ENCODE measurements around the gene SERPINB1. TPM values are rescaled to one million over a fixed set of nuclear protein-coding genes. Genes with fewer than 3 reads are reported as not detected.
A peak's percentile ranks its signal among the peaks of the same experiment; 100 is the strongest.

Gene SERPINB1
- total RNA-seq, 1 experiment from 2014 or later, result 133 TPM

DNA sequence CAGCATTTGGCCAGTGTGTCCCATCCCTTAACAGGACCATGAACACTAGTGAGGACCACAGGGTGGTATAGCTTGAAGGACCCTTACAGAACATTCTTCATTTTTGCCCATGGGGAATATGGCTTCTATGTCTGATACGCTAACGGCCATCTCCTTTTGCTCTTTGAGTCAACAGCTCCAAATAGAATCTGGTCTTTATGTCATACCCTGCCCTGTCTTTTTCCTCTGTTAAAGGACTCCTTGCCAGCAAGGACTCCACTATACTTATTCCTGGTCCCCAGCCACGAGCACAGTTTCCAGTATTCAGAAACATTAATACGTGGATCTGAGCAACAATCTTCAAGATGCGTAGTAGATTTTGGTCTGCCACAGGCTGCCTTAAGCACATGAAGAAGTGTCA lies 22.5 kb downstream of the SERPINB1 start:
- Histone ChIP-seq H3K9me3 (ENCODE audit: low read length) (peaks cover 15% of the 10 kb centered on the region), H3K79me2 (ENCODE audit: low read length) (peaks cover 5% of the 10 kb centered on the region; the same call in 1 of the 2 replicates), H3K4me3 (ENCODE audit: low read length) (peak overlapping the region; percentile 56; the same call in 1 of the 2 replicates), H3K27ac (ENCODE audit: low read length) (peak overlapping the region; percentile 99), H3K9ac (ENCODE audit: low read length) (peak overlapping the region; percentile 87), H3K9me2 (replicated peaks; ENCODE audit: low read length) (no peaks in the 10 kb centered on the region), H3K4me1 (ENCODE audit: insufficient read depth, low read length) (peaks cover 67% of the 10 kb centered on the region), H4K20me1 (ENCODE audit: low read length) (no peaks in the 10 kb centered on the region), H2AFZ (ENCODE audit: low read length) (no peak overlapping the region), H3K36me3 (ENCODE audit: low read depth, low read length) (peaks cover 9% of the 10 kb centered on the region; the same call in 1 of the 2 replicates), H3F3A (ENCODE audit: low read length, unreplicated experiment) (peaks cover 34% of the 10 kb centered on the region), H3K4me2 (ENCODE audit: low read length) (peak overlapping the region; percentile 90), H3K27me3 (ENCODE audit: low read length) (no peaks in the 10 kb centered on the region)
- DNase-seq (no peak), ATAC-seq (no peak)
- POLR2A ChIA-PET (ENCODE audit: unreplicated experiment), result interaction anchor here (0.5 to 1.9 kb wide), 4 partner anchors 20 to 170 kb away, joined by 3 to 25 read pairs (median 15); partner anchors contain the start of gene SERPINB1
- no peak for TF ChIP-seq EZH2 (IDR thresholded peaks at IDR 0.05; ENCODE audit: low read length, unreplicated experiment)
- TF ChIP-seq, protein P1, sequence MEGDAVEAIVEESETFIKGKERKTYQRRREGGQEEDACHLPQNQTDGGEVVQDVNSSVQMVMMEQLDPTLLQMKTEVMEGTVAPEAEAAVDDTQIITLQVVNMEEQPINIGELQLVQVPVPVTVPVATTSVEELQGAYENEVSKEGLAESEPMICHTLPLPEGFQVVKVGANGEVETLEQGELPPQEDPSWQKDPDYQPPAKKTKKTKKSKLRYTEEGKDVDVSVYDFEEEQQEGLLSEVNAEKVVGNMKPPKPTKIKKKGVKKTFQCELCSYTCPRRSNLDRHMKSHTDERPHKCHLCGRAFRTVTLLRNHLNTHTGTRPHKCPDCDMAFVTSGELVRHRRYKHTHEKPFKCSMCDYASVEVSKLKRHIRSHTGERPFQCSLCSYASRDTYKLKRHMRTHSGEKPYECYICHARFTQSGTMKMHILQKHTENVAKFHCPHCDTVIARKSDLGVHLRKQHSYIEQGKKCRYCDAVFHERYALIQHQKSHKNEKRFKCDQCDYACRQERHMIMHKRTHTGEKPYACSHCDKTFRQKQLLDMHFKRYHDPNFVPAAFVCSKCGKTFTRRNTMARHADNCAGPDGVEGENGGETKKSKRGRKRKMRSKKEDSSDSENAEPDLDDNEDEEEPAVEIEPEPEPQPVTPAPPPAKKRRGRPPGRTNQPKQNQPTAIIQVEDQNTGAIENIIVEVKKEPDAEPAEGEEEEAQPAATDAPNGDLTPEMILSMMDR (conservative IDR thresholded peaks at IDR 0.05; ENCODE audit: low read depth, low read length), result no peak
- no peak for TF ChIP-seq EZH2phosphoT487 (IDR thresholded peaks at IDR 0.05; ENCODE audit: borderline replicate concordance, low read length)
- intact Hi-C loops (cut with micrococcal nuclease), result no loop called here
- CTCF ChIA-PET, result no interaction called here
- no TSS peak for BruUV-seq (replicated peaks)

DNA sequence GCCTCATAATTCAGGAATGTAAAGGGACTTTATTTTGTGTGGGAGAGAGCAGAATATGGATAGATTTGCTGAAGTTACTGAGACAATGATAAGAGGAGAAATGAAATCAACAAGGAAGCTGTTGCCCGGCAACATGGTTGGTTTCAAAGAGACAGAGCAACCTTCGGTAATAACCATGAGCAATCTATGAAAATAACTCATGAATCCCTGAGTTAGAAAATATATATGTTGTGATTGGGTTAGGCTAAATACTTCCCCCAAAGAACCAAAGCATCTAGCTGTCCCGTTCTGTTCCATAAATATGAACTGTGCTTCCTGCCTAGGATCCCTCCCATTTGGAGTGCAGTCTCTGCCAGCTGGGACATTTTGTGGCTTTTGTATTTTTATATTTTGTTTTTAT lies 23.1 kb downstream of the SERPINB1 start:
- peaks cover 5% of the 10 kb centered on the region; the same call in 1 of the 2 replicates for H3K79me2 ChIP-seq (ENCODE audit: low read length)
- H2AFZ ChIP-seq (ENCODE audit: low read length), result peak overlapping the region; percentile 25; the same call in 1 of the 2 replicates
- intact Hi-C loops (cut with micrococcal nuclease), result loop anchor here (1.0 kb wide), 2 partner anchors 21 to 27 kb away; no protein-coding TSS in a partner anchor
- peaks cover 62% of the 10 kb centered on the region for H3K4me1 ChIP-seq (ENCODE audit: insufficient read depth, low read length)
- H3K9me3 ChIP-seq (ENCODE audit: low read length), result peaks cover 15% of the 10 kb centered on the region
- BruUV-seq (replicated peaks), result no TSS peak
- CTCF ChIA-PET, result interaction anchor here (0.6 to 2.4 kb wide), 2 partner anchors 21 to 28 kb away, joined by 3 to 11 read pairs; no protein-coding TSS in a partner anchor
- H3K36me3 ChIP-seq (ENCODE audit: low read depth, low read length), result peaks cover 9% of the 10 kb centered on the region; the same call in 1 of the 2 replicates
- H3K27me3 ChIP-seq (ENCODE audit: low read length), result no peaks in the 10 kb centered on the region
- peak overlapping the region; percentile 56 for H3K4me3 ChIP-seq (ENCODE audit: low read length)
- peak; percentile 16 for ATAC-seq
- H3F3A ChIP-seq (ENCODE audit: low read length, unreplicated experiment), result peaks cover 30% of the 10 kb centered on the region
- peak; percentile 58 for DNase-seq
- TF ChIP-seq EZH2 (IDR thresholded peaks at IDR 0.05; ENCODE audit: low read length, unreplicated experiment) (no peak), EZH2phosphoT487 (IDR thresholded peaks at IDR 0.05; ENCODE audit: borderline replicate concordance, low read length) (no peak)
- TF ChIP-seq, protein P1 (conservative IDR thresholded peaks at IDR 0.05; ENCODE audit: low read depth, low read length), result no peak
- peak overlapping the region; percentile 90 for H3K4me2 ChIP-seq (ENCODE audit: low read length)
- H3K9me2 ChIP-seq (replicated peaks; ENCODE audit: low read length), result no peaks in the 10 kb centered on the region
- POLR2A ChIA-PET (ENCODE audit: unreplicated experiment), result interaction anchor here (0.7 to 1.9 kb wide), 5 partner anchors 9 to 27 kb away, joined by 3 to 25 read pairs (median 9); partner anchors contain the start of gene SERPINB1
- H3K9ac ChIP-seq (ENCODE audit: low read length), result peak overlapping the region; percentile 87
- no peaks in the 10 kb centered on the region for H4K20me1 ChIP-seq (ENCODE audit: low read length)
- peak overlapping the region; percentile 99 for H3K27ac ChIP-seq (ENCODE audit: low read length)

Measured in PC-3 (cell line).